Activated CD4-positive, CD25-positive, alpha-beta regulatory T cell treated with anti-CD3 and anti-CD28 coated beads, Interleukin-2, amount 50 U/mL, for 72 hours (primary cell): ENCODE measurements around the gene ARSB.
"Not testable (repeated sequence)": the region's sequence is repeated elsewhere in the genome, so short reads cannot be mapped to it uniquely, and the experiment has no call there.

Experiments used
- DNase-seq: peaks from one replicate; pipeline ENCODE4 v3.0.0; 2021

Gene ARSB

GRCh38 chr5:78895616-78896015, 89.5 kb downstream of the ARSB start:
- no peak for DNase-seq

DNA sequence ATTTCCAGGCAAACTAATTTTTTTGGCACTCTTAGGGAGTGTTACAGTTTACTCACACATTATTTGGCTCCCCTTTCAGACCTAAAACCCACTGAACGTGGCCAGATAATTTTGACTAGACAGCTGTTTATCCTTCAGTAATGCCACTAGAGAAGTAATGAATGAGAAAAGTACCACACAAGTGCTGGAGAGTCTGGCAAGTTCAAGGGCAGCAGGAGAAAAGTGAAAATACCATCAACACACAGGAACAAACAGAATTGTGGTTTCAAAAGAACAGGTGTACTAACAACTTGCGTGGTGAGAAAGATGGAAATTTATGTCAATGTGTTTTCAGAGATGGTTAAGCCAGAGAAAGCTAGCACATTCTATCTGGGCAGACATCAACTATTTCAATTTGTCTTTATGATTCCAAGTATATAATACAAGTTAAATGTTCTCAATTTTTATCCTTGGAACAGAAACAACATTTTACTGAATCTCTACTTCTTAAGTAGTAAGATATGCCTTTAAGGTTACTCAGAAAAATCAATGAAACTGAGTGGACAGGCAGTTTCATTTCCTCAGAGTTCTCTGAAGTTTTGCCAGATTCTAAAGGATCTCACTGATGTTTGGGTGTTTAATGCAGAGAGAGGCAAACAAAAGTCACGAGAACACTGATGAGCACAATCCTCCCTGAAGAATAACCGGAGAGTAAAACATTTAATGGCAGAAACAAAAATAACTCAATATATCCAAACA, 91.0 kb downstream of the ARSB start:
- DNase-seq = no peak

GRCh38 chr5:78890667-78891379, 94.3 kb downstream of the ARSB start:
- DNase-seq = no peak

DNA sequence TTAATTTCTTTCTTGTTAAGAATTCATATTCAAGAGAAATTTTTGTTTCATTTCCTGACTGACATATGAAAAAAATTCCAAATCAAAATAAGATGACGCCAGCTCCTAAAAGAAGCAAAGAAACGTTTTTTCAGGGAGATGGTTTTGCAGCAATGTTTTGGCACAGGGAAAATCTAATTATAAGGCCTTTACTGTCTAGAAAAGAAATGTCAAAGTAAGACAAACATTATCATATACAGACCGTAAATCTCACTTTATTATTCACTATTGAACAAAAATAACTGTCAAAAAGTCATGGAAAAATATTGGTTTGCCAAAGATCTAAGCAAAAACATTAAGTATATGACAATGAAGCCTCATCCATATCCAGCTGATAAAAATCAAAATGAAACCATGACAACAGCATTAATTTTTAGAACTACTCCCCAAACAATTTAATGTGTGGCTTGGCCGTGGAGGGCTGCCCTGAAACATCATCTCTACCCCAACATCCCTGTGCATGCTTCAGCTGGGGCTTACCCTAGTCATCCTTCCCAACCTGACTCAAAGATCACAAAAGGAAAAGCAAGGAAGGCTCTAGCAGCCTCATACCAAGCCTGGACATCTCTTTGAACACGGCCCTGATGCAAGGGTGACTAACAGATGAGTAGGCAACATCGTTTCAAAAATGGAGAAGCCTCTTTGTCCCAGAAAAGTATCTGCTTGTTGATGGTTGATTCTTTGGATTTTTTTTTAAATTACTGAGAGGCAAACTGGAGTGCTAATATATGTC, 95.6 kb downstream of the ARSB start:
- DNase-seq = no peak

GRCh38 chr5:78888580-78889368, 96.3 kb downstream of the ARSB start:
- no peak for DNase-seq

GRCh38 chr5:78887384-78888118, 97.6 kb downstream of the ARSB start:
- DNase-seq = no peak

DNA sequence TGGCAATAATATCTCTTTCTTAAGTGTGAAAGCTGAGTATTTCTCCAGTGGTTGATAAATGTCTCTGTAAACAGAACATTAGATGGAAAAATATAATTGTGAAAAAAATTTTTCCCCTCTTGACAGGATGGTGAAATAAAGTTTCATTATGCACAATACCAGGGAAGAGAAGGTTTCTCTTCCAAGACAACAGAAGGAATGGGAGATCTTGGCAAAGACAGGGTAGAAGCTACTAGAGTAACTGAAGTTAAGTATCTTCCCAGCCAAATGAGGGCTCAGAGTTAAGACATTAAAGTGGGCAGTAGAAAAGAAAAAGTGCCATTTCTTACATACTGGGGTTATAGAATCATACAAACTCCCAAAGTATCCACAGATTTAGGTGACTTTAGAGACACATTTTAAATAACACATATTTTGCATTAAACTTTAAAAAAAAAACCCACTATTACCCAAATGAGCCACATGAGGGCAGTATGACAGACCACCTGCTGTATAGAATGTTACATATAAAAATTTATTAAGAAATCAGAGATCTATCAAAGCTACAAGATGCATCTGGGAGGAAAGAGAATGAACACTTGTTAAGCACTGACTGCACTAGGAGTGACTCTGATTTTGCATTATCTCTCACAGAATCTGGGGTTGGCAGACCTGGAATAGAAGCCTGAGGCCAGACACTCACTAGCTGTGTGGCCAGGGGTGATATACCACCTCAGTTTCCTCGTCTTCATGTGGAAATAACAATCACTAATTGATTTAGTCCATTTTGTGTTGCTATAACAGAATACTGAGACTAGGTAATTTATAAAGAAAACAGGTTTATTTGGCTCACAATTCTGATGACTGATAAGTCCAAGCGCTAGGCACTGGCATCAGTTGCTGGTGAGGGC, 98.5 kb downstream of the ARSB start:
- no peak for DNase-seq

DNA sequence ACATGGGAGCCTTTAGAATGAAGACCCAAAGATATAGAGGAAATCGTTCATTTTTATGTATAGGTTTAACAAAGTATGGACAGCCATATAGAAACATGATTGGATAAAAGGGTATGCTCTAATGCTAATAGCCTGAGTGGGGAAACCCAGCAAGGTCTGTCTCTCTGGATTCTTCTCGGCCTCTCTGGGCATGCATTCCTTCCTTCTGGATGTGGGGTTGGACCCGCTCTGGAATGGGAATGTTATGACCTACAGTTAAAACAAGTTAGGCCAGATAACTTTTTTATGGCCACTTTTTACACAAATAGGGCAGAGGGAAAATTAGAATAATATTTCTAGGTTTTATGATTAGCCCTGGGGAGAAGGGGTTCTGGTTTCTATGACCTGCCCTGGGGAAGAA, 103.2 kb downstream of the ARSB start:
- DNase-seq = no peak

- DNase-seq = no peak
Observed at GRCh38 chr5:78879516-78879915, 105.6 kb downstream of the ARSB start.

DNA sequence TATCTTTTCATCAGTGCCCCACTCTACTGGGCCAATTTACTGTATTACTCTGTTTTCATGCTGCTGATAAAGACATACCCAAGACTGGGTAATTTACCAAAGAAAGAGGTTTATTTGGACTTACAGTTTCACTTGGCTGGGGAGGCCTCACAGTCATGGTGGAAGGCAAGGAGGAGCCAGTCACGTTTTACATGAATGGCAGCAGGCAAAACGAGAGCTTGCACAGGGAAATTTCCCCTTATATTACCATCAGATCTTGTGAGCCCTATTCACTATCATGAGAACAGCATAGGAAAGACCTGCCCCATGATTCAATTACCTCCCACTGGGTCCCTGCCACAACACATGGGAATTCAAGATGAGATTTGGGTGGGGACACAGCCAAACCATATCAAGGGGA, 119.0 kb downstream of the ARSB start:
- DNase-seq = not testable (repeated sequence)

- DNase-seq = no peak
Observed at GRCh38 chr5:78858364-78858763, 126.7 kb downstream of the ARSB start.

GRCh38 chr5:78855026-78855425, 130.1 kb downstream of the ARSB start:
- no peak for DNase-seq

- not testable (repeated sequence) for DNase-seq
Observed at GRCh38 chr5:78851891-78852290, 133.2 kb downstream of the ARSB start.

- DNase-seq = no peak
Observed at GRCh38 chr5:78845470-78845869, 139.6 kb downstream of the ARSB start.

GRCh38 chr5:78843436-78843835, 141.7 kb downstream of the ARSB start:
- DNase-seq = no peak

DNA sequence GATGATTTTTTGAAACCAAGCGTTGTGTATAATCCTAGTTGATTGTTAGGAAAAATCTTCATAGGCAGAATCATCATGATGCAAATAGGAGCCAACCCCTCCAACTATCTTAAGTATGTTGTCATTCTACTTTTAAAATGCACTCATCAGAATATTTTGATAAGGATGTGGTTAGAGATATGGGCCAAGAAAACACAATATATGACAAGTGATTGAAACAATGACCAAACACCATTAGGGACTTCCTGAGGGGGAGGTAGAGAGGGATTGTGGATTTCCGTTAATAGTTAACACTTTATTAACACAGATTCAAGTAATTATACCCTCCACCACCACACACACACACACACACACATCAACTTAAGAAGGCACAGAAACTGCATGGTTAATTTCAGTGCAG, 143.3 kb downstream of the ARSB start:
- no peak for DNase-seq

- no peak for DNase-seq
Observed at GRCh38 chr5:78838753-78839152, 146.4 kb downstream of the ARSB start.

DNA sequence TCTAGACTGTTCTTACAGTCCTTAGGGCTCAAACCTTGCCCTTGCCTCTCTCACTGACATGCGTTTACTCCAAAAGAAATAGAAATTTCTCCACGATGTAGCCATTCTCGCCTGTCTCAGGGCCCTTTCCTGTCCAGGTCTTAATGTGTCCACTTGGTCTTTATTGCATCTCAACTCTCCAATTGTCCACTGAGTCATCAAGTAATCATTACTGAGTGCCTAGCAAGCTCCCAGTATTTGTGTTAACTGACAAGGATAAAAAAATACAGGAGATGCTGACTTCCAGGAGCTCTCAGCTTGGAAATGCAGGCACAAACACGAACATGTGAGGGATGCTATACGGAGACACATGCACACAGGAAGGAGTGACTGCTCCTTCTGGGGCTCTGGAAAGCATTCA, 147.3 kb downstream of the ARSB start:
- no peak for DNase-seq

DNA sequence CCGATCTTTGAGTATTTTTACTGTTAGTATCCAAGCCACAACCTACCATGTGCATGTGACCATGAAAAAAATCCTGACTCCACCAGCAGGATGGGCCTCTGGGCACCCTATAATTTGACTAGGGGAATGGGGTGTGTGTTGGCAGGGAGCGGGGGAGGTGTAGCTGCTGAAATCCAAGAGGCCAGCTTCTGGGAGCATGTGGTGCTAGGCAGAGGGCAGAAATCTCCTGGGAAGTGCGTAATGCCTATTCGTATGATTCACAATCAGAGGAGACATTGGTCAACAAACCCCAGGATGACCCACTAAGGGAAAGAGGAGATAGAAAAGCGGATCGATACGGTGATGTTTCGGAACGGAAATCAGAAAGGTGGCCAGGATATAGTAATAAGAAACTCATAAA, 149.9 kb downstream of the ARSB start:
- DNase-seq = no peak

GRCh38 chr5:78833284-78833683, 151.8 kb downstream of the ARSB start:
- no peak for DNase-seq

- no peak for DNase-seq
Observed at GRCh38 chr5:78830528-78831046, 154.5 kb downstream of the ARSB start.
